Omental fat pad (tissue), 4 donors: ENCODE results near the gene PDGFRA. TPM values are rescaled to one million over a fixed set of nuclear protein-coding genes. Genes with fewer than 3 reads are reported as not detected.
A peak's percentile ranks its signal among the peaks of the same experiment; 100 is the strongest.

ENCODE experiments used
- ATAC-seq: fragments of 150-250 bp; one replicate; pipeline ENCODE4 v1.9.1; 2016; ENCODE audit warnings: mild to moderate bottlenecking, moderate library complexity; ENCODE audit not compliant: low FRiP score
- DNase-seq: peaks from one replicate; pipeline ENCODE4 v3.0.0-alpha.2; 2019; ENCODE audit warnings: low spot score
- total RNA-seq, 4 donors: library from RNA; depleted of rRNA; stranded (reverse); fragments of >200 nt; gene quantifications; one replicate each; pipeline ENCODE4 v1.1.0, GENCODE V29; 2016
- TF ChIP-seq, protein P1 (sequence below), 3 donors: fragments of 450-650 bp; IDR thresholded peaks; one replicate each; pipeline ENCODE4 v1.5.1; 2016 to 2017; ENCODE audit warnings: antibody characterized with exemption in 3 of 3, mild to moderate bottlenecking in 3 of 3, moderate library complexity in 2 of 3

Gene PDGFRA
- total RNA-seq, 4 donors from 2014 or later = 135 to 272 (median 163) TPM

- TF ChIP-seq, protein P1, sequence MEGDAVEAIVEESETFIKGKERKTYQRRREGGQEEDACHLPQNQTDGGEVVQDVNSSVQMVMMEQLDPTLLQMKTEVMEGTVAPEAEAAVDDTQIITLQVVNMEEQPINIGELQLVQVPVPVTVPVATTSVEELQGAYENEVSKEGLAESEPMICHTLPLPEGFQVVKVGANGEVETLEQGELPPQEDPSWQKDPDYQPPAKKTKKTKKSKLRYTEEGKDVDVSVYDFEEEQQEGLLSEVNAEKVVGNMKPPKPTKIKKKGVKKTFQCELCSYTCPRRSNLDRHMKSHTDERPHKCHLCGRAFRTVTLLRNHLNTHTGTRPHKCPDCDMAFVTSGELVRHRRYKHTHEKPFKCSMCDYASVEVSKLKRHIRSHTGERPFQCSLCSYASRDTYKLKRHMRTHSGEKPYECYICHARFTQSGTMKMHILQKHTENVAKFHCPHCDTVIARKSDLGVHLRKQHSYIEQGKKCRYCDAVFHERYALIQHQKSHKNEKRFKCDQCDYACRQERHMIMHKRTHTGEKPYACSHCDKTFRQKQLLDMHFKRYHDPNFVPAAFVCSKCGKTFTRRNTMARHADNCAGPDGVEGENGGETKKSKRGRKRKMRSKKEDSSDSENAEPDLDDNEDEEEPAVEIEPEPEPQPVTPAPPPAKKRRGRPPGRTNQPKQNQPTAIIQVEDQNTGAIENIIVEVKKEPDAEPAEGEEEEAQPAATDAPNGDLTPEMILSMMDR (IDR thresholded peaks at IDR 0.05) = no peak
- DNase-seq = no peak
- ATAC-seq = peak; percentile 89
Measured at GRCh38 chr4:54254116-54254914, 25.2 kb downstream of the PDGFRA start.

GRCh38 chr4:54254915-54255246 is 25.8 kb downstream of the PDGFRA start:
- TF ChIP-seq, protein P1 (IDR thresholded peaks at IDR 0.05) = no peak
- peak; percentile 30 for ATAC-seq

DNA sequence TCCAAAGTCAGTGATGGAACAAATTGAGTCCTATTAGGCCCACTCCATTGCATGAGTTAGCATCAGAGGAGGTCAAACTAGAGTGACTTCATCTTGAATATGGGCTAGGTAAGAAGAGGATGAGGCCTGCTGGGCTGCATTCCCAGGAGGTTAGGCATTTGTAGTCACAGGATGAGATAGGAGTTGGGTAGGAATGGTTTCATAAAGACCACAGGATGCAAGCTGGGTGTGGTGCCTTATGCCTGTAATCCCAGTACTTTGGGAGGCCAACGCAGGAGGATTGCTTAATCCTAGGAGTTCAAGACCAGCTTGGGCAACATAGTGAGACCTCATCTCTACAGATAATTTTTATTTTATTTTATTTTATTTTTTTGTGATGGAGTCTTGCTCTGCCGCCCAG is 26.8 kb downstream of the PDGFRA start:
- ATAC-seq (no peak), DNase-seq (no peak)
- TF ChIP-seq, protein P1 (IDR thresholded peaks at IDR 0.05) = no peak

More at GRCh38 chr4:54254915-54255246, 25.8 kb downstream of the PDGFRA start:
- DNase-seq = no peak

GRCh38 chr4:54256491-54257486 is 27.7 kb downstream of the PDGFRA start:
- ATAC-seq = no peak
- DNase-seq = no peak
- TF ChIP-seq, protein P1 (IDR thresholded peaks at IDR 0.05) = no peak

DNA sequence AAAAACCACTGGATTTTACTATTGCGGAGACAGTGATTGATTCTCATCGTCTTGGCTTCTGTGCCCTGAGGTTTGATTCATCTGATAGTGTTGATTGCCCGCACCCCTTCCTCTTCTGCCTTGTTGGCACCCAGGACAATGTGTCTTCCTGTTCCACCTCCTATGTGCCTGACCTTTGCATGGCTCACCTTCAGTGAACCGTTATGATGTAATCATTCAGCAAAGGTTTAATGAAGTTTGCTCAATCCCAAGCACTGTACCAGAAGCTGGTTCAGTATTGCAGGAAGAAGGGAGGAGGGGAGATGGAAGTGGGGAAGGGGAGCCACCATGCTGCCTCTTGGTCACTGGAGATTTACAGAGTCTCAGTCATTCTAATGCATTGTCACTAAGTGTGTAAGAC is 36.3 kb downstream of the PDGFRA start:
- ATAC-seq (peak; percentile 37), DNase-seq (no peak)
- TF ChIP-seq, protein P1 (IDR thresholded peaks at IDR 0.05) = no peak

- TF ChIP-seq, protein P1 (IDR thresholded peaks at IDR 0.05) = no peak
- DNase-seq (no peak), ATAC-seq (no peak)
Measured at GRCh38 chr4:54268151-54268550, 39.1 kb downstream of the PDGFRA start.
